Mesenchymal stem cell (in vitro differentiated cells and primary cell): ENCODE results near the gene UBP1.
"Not testable (repeated sequence)": the region's sequence is repeated elsewhere in the genome, so short reads cannot be mapped to it uniquely, and the experiment has no call there.

Experiments used
- DNase-seq: peaks from one replicate; pipeline ENCODE4 v3.0.0-alpha.2; 2013
- H2AFZ ChIP-seq: one replicate; pipeline ENCODE4 v1.6.1; 2013; ENCODE audit warnings: low read depth, mild to moderate bottlenecking, control low read depth, inconsistent platforms, low read length, moderate library complexity
- H2AK5ac ChIP-seq: 2 replicates; pipeline ENCODE4 v1.6.1; 2013; ENCODE audit warnings: low read length, moderate library complexity, mild to moderate bottlenecking, inconsistent platforms; ENCODE audit not compliant: severe bottlenecking
- H2BK120ac ChIP-seq: one replicate; pipeline ENCODE4 v1.6.1; 2013; ENCODE audit warnings: low read depth, mild to moderate bottlenecking, inconsistent platforms, low read length, moderate library complexity
- H2BK12ac ChIP-seq, 2 experiments: one replicate each; pipeline ENCODE4 v1.6.1; 2013; ENCODE audit warnings: inconsistent platforms in 2 of 2, low read length in 2 of 2, mild to moderate bottlenecking in 2 of 2, moderate library complexity in 2 of 2, control low read depth in 1 of 2
- H2BK15ac ChIP-seq: one replicate; pipeline ENCODE4 v1.6.1; 2013; ENCODE audit warnings: mild to moderate bottlenecking, low read depth, inconsistent platforms; ENCODE audit not compliant: poor library complexity, severe bottlenecking
- H2BK5ac ChIP-seq: 2 replicates; pipeline ENCODE4 v1.6.1; 2013; ENCODE audit warnings: low read depth, mild to moderate bottlenecking, low read length, control low read depth, inconsistent platforms; ENCODE audit not compliant: poor library complexity, severe bottlenecking
- H3K14ac ChIP-seq, 2 experiments: one replicate each; pipeline ENCODE4 v1.6.1; 2013; ENCODE audit warnings: inconsistent platforms in 2 of 2, low read length in 2 of 2, control low read depth in 1 of 2, mild to moderate bottlenecking in 1 of 2, moderate library complexity in 1 of 2
- H3K18ac ChIP-seq, 2 experiments: one replicate each; pipeline ENCODE4 v1.6.1; 2013; ENCODE audit warnings: inconsistent platforms in 2 of 2, low read length in 2 of 2, control low read depth in 1 of 2, low read depth in 1 of 2, mild to moderate bottlenecking in 1 of 2
- H3K23ac ChIP-seq, 2 experiments: one replicate each; pipeline ENCODE4 v1.6.1; 2013; ENCODE audit warnings: inconsistent platforms in 2 of 2, low read length in 2 of 2, mild to moderate bottlenecking in 2 of 2, moderate library complexity in 2 of 2, control low read depth in 1 of 2
- H3K27ac ChIP-seq: 2 replicates; pipeline ENCODE4 v1.5.1; 2013; ENCODE audit warnings: mild to moderate bottlenecking, moderate library complexity, low read length, control low read depth, inconsistent platforms; ENCODE audit not compliant: poor library complexity, severe bottlenecking
- H3K27me3 ChIP-seq, 2 experiments: 2 replicates each; pipeline versions ENCODE4 v1.6.1 to v1.7.0; 2013; ENCODE audit warnings: low read length in 2 of 2, mild to moderate bottlenecking in 2 of 2, moderate library complexity in 2 of 2, control low read depth in 1 of 2, inconsistent platforms in 1 of 2; ENCODE audit not compliant: control insufficient read depth in 1 of 2, insufficient read depth in 1 of 2
- H3K36me3 ChIP-seq, 2 experiments: 2 replicates each; pipeline versions ENCODE4 v1.6.1 to v1.7.0; 2013; ENCODE audit warnings: low read length in 2 of 2, control low read depth in 1 of 2, inconsistent platforms in 1 of 2, low read depth in 1 of 2, mild to moderate bottlenecking in 1 of 2; ENCODE audit not compliant: insufficient read depth in 2 of 2, control insufficient read depth in 1 of 2
- H3K4ac ChIP-seq, 2 experiments: one replicate each; pipeline ENCODE4 v1.6.1; 2013; ENCODE audit warnings: inconsistent platforms in 2 of 2, low read length in 2 of 2, mild to moderate bottlenecking in 2 of 2, moderate library complexity in 2 of 2, control low read depth in 1 of 2, low read depth in 1 of 2
- H3K4me1 ChIP-seq: 2 replicates; pipeline ENCODE4 v1.6.1; 2013; ENCODE audit warnings: low read depth, low read length, control low read depth; ENCODE audit not compliant: control insufficient read depth, insufficient read depth
- H3K4me2 ChIP-seq: 2 replicates; pipeline ENCODE4 v1.6.1; 2013; ENCODE audit warnings: low read length, mild to moderate bottlenecking, inconsistent platforms; ENCODE audit not compliant: poor library complexity, severe bottlenecking
- H3K4me3 ChIP-seq, 2 experiments: 2 replicates each; pipeline versions ENCODE4 v1.5.1 to v1.7.0; 2013; ENCODE audit warnings: low read length in 2 of 2, mild to moderate bottlenecking in 2 of 2, control low read depth in 1 of 2, low read depth in 1 of 2; ENCODE audit not compliant: insufficient read depth in 1 of 2
- H3K79me1 ChIP-seq: replicated peaks from 2 replicates; pipeline ENCODE4 v1.6.1; 2013; ENCODE audit warnings: mild to moderate bottlenecking, control low read depth, low read length, inconsistent platforms; ENCODE audit not compliant: poor library complexity, severe bottlenecking
- H3K9ac ChIP-seq: 2 replicates; pipeline ENCODE4 v1.7.0; 2013; ENCODE audit warnings: mild to moderate bottlenecking, low read length, moderate library complexity
- H3K9me3 ChIP-seq: 2 replicates; pipeline ENCODE4 v1.7.0; 2013; ENCODE audit warnings: mild to moderate bottlenecking, low read length; ENCODE audit not compliant: control insufficient read depth
- H4K8ac ChIP-seq: one replicate; pipeline ENCODE4 v1.6.1; 2013; ENCODE audit warnings: inconsistent platforms, mild to moderate bottlenecking, low read length, moderate library complexity
- H4K91ac ChIP-seq: one replicate; pipeline ENCODE4 v1.6.1; 2013; ENCODE audit warnings: mild to moderate bottlenecking, low read length, inconsistent platforms
- whole genome bisulfite sequencing: methylation state at CpG from one replicate; pipeline ENCODE4 v1.1.7; 2013; ENCODE audit warnings: mixed read lengths; 5-methylcytosine and 5-hydroxymethylcytosine counted together

Gene UBP1

GRCh38 chr3:33459577-33459976 lies 19.4 kb upstream of the UBP1 start:
- WGBS, result 95% methylated on average over 3 of the region's 4 CpGs
- H3K79me1 ChIP-seq, H3K23ac ChIP-seq, DNase-seq, H2BK5ac ChIP-seq, H2AFZ ChIP-seq, H2AK5ac ChIP-seq, H2BK12ac ChIP-seq, H3K4ac ChIP-seq, H3K18ac ChIP-seq, H3K14ac ChIP-seq, H4K91ac ChIP-seq, H2BK120ac ChIP-seq, H3K4me3 ChIP-seq, H4K8ac ChIP-seq, H3K36me3 ChIP-seq, H2BK15ac ChIP-seq, H3K9ac ChIP-seq, H3K4me2 ChIP-seq, H3K4me1 ChIP-seq, H3K27me3 ChIP-seq, H3K27ac ChIP-seq: not testable (repeated sequence)
- peaks cover 21% of the 10 kb centered on the region for H3K9me3 ChIP-seq

DNA sequence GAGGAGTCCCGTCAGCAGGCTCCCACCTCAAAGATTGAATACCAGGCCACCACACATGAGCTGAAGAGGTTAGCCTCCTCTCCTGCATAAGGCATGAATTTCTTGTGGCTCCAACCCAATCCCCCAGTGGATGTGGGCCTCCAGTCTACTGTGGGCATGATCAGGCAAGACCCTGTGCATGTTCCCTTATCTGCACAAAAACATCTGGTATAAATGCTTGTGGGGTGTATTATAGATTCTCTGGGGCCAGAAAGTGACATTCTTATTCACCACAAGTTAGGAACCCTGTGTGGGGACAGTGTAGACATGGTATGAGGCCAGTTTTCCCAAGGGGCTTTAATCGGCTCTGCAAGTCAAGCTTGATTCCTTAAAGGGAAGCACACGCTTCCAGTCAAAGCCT lies 18.2 kb upstream of the UBP1 start:
- no peak overlapping the region for H2AFZ ChIP-seq
- no peak overlapping the region for H3K18ac ChIP-seq
- no peak overlapping the region for H3K27ac ChIP-seq
- no peaks in the 10 kb centered on the region for H3K79me1 ChIP-seq
- no peak overlapping the region for H3K23ac ChIP-seq
- no peak overlapping the region for H3K9ac ChIP-seq
- no peak overlapping the region for H3K4me2 ChIP-seq
- DNase-seq, result no peak
- H4K8ac ChIP-seq, result no peak overlapping the region
- H2AK5ac ChIP-seq, result no peak overlapping the region
- no peak overlapping the region for H2BK120ac ChIP-seq
- H3K27me3 ChIP-seq, result no peaks in the 10 kb centered on the region
- no peak overlapping the region for H2BK5ac ChIP-seq
- H4K91ac ChIP-seq, result no peak overlapping the region
- H3K14ac ChIP-seq, result no peak overlapping the region
- H3K9me3 ChIP-seq, result peaks cover 21% of the 10 kb centered on the region
- H3K4ac ChIP-seq, result no peak overlapping the region
- H3K36me3 ChIP-seq, result peaks cover 0 to 3% of the 10 kb centered on the region in 2 experiments
- H3K4me3 ChIP-seq, result no peak overlapping the region
- no peak overlapping the region for H2BK12ac ChIP-seq
- 79% methylated on average over 3 of the region's 3 CpGs for WGBS
- H2BK15ac ChIP-seq, result no peak overlapping the region
- no peaks in the 10 kb centered on the region for H3K4me1 ChIP-seq

DNA sequence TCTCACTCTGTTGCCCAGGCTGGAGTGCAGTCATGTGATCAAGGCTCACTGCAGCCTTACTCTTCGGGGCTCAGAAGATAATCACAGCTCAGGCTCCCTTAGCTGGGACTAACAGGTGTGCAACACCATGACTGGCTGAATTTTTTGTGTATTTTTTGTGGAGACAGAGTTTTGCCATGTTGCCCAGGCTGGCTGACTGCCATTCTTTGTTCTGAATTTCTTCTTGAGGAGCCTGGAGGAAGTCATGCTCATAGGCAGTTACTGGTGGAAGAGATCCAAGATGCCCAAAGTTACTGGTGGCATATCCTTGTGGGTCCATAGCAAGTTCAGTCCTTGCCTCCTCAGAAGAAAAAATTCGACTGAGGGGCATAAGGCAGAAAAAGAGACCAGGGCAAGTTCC lies 16.6 kb upstream of the UBP1 start:
- H3K4me3 ChIP-seq, result no peak overlapping the region
- H3K4me1 ChIP-seq, result no peaks in the 10 kb centered on the region
- peaks cover 21% of the 10 kb centered on the region for H3K9me3 ChIP-seq
- no peak overlapping the region for H3K27ac ChIP-seq
- no peak overlapping the region for H3K9ac ChIP-seq
- 75% methylated on average over 2 of the region's 2 CpGs for WGBS
- no peak for DNase-seq
- H3K27me3 ChIP-seq, result no peaks in the 10 kb centered on the region
- H3K36me3 ChIP-seq, result peaks cover 0 to 9% of the 10 kb centered on the region in 2 experiments
- no peak overlapping the region for H2BK12ac ChIP-seq
- H3K4me2 ChIP-seq, result no peak overlapping the region
- no peak overlapping the region for H2AK5ac ChIP-seq
- H3K14ac ChIP-seq, result no peak overlapping the region
- no peaks in the 10 kb centered on the region for H3K79me1 ChIP-seq
- H4K8ac ChIP-seq, result no peak overlapping the region
- no peak overlapping the region for H2AFZ ChIP-seq
- no peak overlapping the region for H2BK5ac ChIP-seq
- no peak overlapping the region for H3K4ac ChIP-seq
- no peak overlapping the region for H2BK120ac ChIP-seq
- H3K23ac ChIP-seq, result no peak overlapping the region
- H3K18ac ChIP-seq, result no peak overlapping the region
- no peak overlapping the region for H4K91ac ChIP-seq
- no peak overlapping the region for H2BK15ac ChIP-seq

GRCh38 chr3:33453331-33453761 lies 13.1 kb upstream of the UBP1 start:
- Histone ChIP-seq H3K4ac (no peak overlapping the region), H2BK5ac (no peak overlapping the region), H3K4me2 (no peak overlapping the region), H3K23ac (no peak overlapping the region), H3K27ac (no peak overlapping the region), H2AFZ (no peak overlapping the region), H3K18ac (peak overlapping the region in 1 of 2 experiments; percentile 11), H3K36me3 (peaks cover 0 to 9% of the 10 kb centered on the region in 2 experiments), H3K14ac (no peak overlapping the region), H4K91ac (no peak overlapping the region), H3K4me1 (no peaks in the 10 kb centered on the region), H3K9me3 (peaks cover 4% of the 10 kb centered on the region), H3K4me3 (no peak overlapping the region), H2BK120ac (no peak overlapping the region), H2AK5ac (no peak overlapping the region), H3K9ac (no peak overlapping the region), H3K27me3 (no peaks in the 10 kb centered on the region), H3K79me1 (no peaks in the 10 kb centered on the region), H4K8ac (no peak overlapping the region), H2BK12ac (no peak overlapping the region), H2BK15ac (no peak overlapping the region)
- 91% methylated on average over 18 of the region's 19 CpGs for WGBS
- no peak for DNase-seq
